ENCODE data around the gene AGAP1. TPM values are rescaled to one million over a fixed set of nuclear protein-coding genes. Genes with fewer than 3 reads are reported as not detected.

The AGAP1 gene
- total RNA-seq, 1 donor from 2014 or later = 44.0 TPM

DNA sequence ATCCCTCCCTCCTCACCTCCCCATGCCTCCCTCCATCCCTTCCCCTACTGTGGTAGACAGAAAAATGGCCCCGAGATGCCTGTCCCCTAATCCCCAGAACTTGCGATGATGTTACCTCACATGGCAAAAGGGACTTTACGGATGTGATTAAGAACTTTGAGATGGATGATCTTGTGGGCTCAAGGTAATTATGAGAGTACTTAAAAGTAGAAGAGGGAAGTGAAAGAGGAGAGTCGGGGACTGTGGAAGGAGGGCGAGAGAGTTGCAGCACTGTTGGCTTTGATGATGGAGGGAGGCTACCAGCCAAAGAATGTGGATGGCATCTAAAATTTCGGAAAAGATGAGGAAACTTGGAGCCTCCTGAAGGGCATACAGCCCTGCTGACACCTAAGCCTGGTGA is 66.5 kb downstream of the AGAP1 start:
- Mint-ChIP-seq H3K9me3 (no peaks in the 10 kb centered on the region), H3K36me3 (no peaks in the 10 kb centered on the region), H3K27me3 (ENCODE audit: low read depth) (peaks cover 2% of the 10 kb centered on the region), H3K4me3 (no peak overlapping the region), H3K27ac (no peak overlapping the region), H3K4me1 (peaks cover 37% of the 10 kb centered on the region)
- DNase-seq (ENCODE audit: low spot score in 2 of 2, unreplicated experiment in 2 of 2) = no peak
- TF ChIP-seq, protein P1, sequence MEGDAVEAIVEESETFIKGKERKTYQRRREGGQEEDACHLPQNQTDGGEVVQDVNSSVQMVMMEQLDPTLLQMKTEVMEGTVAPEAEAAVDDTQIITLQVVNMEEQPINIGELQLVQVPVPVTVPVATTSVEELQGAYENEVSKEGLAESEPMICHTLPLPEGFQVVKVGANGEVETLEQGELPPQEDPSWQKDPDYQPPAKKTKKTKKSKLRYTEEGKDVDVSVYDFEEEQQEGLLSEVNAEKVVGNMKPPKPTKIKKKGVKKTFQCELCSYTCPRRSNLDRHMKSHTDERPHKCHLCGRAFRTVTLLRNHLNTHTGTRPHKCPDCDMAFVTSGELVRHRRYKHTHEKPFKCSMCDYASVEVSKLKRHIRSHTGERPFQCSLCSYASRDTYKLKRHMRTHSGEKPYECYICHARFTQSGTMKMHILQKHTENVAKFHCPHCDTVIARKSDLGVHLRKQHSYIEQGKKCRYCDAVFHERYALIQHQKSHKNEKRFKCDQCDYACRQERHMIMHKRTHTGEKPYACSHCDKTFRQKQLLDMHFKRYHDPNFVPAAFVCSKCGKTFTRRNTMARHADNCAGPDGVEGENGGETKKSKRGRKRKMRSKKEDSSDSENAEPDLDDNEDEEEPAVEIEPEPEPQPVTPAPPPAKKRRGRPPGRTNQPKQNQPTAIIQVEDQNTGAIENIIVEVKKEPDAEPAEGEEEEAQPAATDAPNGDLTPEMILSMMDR (IDR thresholded peaks at IDR 0.05; ENCODE audit: unreplicated experiment) = no peak

DNA sequence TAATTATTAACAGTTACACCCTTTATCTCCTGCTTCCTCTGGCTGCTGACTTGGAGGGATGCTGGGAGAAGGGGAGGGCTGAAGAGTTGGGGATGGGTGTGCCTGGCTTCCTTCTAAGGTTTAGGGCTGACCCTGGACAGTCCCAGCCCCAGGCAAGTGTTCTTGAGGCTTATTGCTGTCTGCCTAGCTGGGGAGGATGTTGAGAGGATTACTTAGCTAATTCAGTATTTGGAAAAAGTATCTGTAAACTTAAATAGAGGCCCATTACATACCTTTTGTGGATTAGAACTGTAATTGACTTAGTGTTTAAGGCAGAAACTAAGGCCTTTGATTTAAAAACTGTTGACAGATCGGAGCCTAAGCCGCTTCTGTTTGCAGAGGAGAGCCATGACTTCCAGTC is 67.6 kb downstream of the AGAP1 start:
- Mint-ChIP-seq H3K27me3 (ENCODE audit: low read depth) (peaks cover 2% of the 10 kb centered on the region), H3K27ac (peak overlapping the region; percentile 57)

GRCh38 chr2:235562065-235562747 is 68.4 kb downstream of the AGAP1 start:
- Mint-ChIP-seq H3K4me3 (no peak overlapping the region), H3K4me1 (peaks cover 37% of the 10 kb centered on the region), H3K36me3 (peaks cover 2% of the 10 kb centered on the region), H3K27me3 (ENCODE audit: low read depth) (peaks cover 3% of the 10 kb centered on the region), H3K27ac (peak overlapping the region; percentile 25), H3K9me3 (no peaks in the 10 kb centered on the region)
- DNase-seq (ENCODE audit: low spot score in 2 of 2, unreplicated experiment in 2 of 2) = no peak
- TF ChIP-seq, protein P1 (IDR thresholded peaks at IDR 0.05; ENCODE audit: unreplicated experiment) = no peak

More for the DNA sequence above, 67.6 kb downstream of the AGAP1 start:
- Mint-ChIP-seq H3K4me3 (no peak overlapping the region), H3K36me3 (no peaks in the 10 kb centered on the region), H3K4me1 (peaks cover 37% of the 10 kb centered on the region), H3K9me3 (no peaks in the 10 kb centered on the region)
- DNase-seq (ENCODE audit: low spot score in 2 of 2, unreplicated experiment in 2 of 2) = no peak
- TF ChIP-seq, protein P1 (IDR thresholded peaks at IDR 0.05; ENCODE audit: unreplicated experiment) = no peak

GRCh38 chr2:235563056-235563910 is 69.4 kb downstream of the AGAP1 start:
- peaks cover 37% of the 10 kb centered on the region for H3K4me1 Mint-ChIP-seq
- TF ChIP-seq, protein P1 (IDR thresholded peaks at IDR 0.05; ENCODE audit: unreplicated experiment) = no peak
- no peak for DNase-seq (ENCODE audit: low spot score in 2 of 2, unreplicated experiment in 2 of 2)

DNA sequence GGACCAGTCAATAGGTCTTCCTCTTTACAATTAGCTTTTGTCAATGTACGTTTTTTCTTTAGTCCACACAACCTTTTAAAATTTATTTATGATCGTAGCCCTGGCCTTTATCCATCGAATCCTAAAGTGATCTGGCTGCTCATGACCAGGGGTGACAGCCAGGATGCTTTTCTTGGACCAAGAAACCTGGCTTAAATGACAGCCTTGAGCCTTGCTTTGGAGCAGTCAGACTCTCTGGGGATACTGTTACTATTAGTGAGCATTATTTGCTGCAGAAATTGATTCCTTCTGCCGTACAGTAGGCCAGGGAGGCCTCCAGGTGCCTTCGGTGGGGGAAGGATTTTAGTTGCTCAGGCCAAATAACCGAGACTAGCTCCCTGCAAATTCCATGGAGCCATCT is 70.2 kb downstream of the AGAP1 start:
- H3K27me3 Mint-ChIP-seq (ENCODE audit: low read depth) = peaks cover 6% of the 10 kb centered on the region
- peaks cover 37% of the 10 kb centered on the region for H3K4me1 Mint-ChIP-seq
- peaks cover 8% of the 10 kb centered on the region for H3K36me3 Mint-ChIP-seq
- DNase-seq (ENCODE audit: low spot score in 2 of 2, unreplicated experiment in 2 of 2) = no peak
- no peak overlapping the region for H3K4me3 Mint-ChIP-seq
- H3K27ac Mint-ChIP-seq = no peak overlapping the region
- H3K9me3 Mint-ChIP-seq = no peaks in the 10 kb centered on the region
- TF ChIP-seq, protein P1 (IDR thresholded peaks at IDR 0.05; ENCODE audit: unreplicated experiment) = no peak

More at GRCh38 chr2:235563056-235563910, 69.4 kb downstream of the AGAP1 start:
- Mint-ChIP-seq H3K9me3 (no peaks in the 10 kb centered on the region), H3K27ac (no peak overlapping the region), H3K4me3 (no peak overlapping the region), H3K27me3 (ENCODE audit: low read depth) (peaks cover 6% of the 10 kb centered on the region), H3K36me3 (peaks cover 5% of the 10 kb centered on the region)

Data from mesothelial cell of epicardium (in vitro differentiated cells).